LNCaP clone FGC (cell line): ENCODE measurements around the gene TMEM52B.
A peak's percentile ranks its signal among the peaks of the same experiment; 100 is the strongest.

Source experiments
- DNase-seq: peaks from one replicate; pipeline ENCODE4 v3.0.0-alpha.2; 2011; ENCODE audit warnings: low read depth
- H3K4me3 ChIP-seq: 2 replicates; pipeline ENCODE4 v1.5.1; 2011; ENCODE audit warnings: mild to moderate bottlenecking, low read depth, low read length, control low read depth
- CTCF ChIP-seq: IDR thresholded peaks from 2 replicates; pipeline ENCODE4 v1.5.1; 2012; ENCODE audit warnings: mild to moderate bottlenecking; ENCODE audit not compliant: control insufficient read depth, insufficient read depth; ENCODE audit errors: extremely low read depth

Gene TMEM52B

GRCh38 chr12:10178821-10179220, at the start of gene TMEM52B:
Gene TMEM52B (plus strand): TSS chr12:10179032. CDS start chr12:10179575, 543 bp downstream.
- no peak within 1 kb of the TSS for H3K4me3 ChIP-seq
- DNase-seq = no peak
- TF ChIP-seq CTCF = no peak

DNA sequence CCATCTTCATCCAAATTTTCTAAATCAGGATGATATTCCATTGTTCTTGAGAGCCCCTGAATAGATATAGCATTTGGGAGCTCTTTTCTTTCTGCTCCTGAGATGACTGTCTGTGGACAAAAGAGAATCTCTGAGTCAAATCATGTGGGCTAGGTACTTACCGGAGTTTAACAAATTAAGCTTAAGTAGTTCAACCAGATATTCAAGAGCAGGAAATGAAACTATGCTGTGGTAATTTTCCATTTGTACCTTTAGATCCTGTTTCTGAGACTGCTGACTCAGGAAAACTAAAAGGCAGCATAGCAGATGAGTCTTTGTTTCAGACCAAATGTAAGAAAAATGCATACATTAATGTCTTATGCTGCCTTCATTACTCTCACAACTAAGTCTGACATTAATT, 48.8 kb upstream of the TMEM52B start, which contains the start of gene CLEC7A:
TSS of gene CLEC7A (minus strand) at position 158 of the 400 bp plus-strand sequence. CDS start at position 41, 117 bp downstream.
- peak; percentile 28 for DNase-seq
- no peak for TF ChIP-seq CTCF
- H3K4me3 ChIP-seq = no peak within 1 kb of the TSS

DNA sequence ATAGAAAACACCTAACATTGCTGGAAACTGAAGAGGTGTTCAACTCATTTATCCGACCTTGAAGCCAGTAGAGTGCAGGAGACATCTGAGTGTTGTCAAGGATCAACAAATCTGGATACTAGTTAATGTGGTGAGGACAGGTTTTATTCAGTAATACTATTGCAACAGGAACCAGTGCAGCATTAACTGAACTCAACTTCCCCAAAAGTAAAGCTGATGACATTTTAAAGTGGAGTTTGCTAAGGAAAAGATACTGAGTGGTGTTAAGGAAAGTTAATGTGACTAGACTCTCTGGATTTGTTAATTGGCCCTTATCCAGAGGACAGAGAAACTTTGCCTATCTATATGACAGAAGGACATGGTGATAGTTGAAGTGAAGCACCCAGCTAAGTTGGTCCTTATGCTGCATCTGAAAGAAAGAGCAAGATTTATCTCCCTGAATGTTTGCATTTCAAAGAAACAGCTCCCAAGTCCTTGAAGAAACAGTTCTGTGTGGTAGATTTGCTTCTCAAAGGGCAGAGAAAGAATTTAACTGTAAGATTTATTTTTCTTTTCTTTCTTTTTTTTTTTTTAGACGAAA, 47.6 kb upstream of the TMEM52B start:
- TF ChIP-seq CTCF = no peak
- no peak overlapping the region for H3K4me3 ChIP-seq
- DNase-seq = no peak

DNA sequence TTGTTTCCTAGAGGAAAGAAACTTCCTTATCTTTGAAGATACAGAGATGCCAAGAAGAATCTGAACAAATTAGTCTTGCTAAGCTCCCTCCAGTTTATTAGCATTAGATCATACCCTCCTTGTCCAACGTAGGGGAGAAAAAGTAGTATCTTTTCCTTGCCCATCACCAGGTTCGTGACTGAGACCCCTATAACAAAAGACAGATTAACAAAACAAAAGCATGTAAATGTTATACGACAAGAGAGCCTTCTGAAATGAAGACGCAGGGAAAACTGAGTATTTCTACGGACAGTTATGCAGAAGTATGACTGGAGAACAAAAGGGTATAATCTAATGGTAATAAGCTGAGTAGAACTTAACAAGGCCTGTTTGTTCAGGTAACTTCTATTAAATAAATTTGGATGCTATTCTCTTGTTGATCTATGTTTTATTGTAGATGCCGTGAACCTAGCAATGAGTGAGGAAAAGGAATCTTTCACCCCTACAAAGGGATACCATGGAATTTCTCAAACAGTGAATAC, 45.9 kb upstream of the TMEM52B start:
- TF ChIP-seq CTCF = no peak
- no peak overlapping the region for H3K4me3 ChIP-seq

GRCh38 chr12:10135126-10135525, 43.7 kb upstream of the TMEM52B start:
- no peak for DNase-seq
- no peak overlapping the region for H3K4me3 ChIP-seq
- no peak for TF ChIP-seq CTCF

More for the DNA sequence above, 45.9 kb upstream of the TMEM52B start:
- no peak for DNase-seq

- H3K4me3 ChIP-seq = no peak overlapping the region
- no peak for DNase-seq
- no peak for TF ChIP-seq CTCF
These were observed 42.1 kb upstream of the TMEM52B start for GRCh38 chr12:10136637-10137205.
